Activated CD4-positive, CD25-positive, alpha-beta regulatory T cell (primary cell): Measurements from ENCODE around the gene TGDS.
"Not testable (repeated sequence)": the region's sequence is repeated elsewhere in the genome, so short reads cannot be mapped to it uniquely, and the experiment has no call there.

Source experiments
- DNase-seq, 4 experiments: peaks; one replicate each; lab custom pipeline; 2025; lab: John Stamatoyannopoulos, UW

The TGDS gene

GRCh38 chr13:94595950-94596574 lies at the start of gene TGDS:
TSS of gene TGDS (minus strand) at chr13:94596152. CDS start at chr13:94596136, 16 bp downstream.
- peak; percentile 73 to 79 (median 76) for DNase-seq

GRCh38 chr13:94641409-94641941 lies 45.5 kb upstream of the TGDS start:
- no peak for DNase-seq

GRCh38 chr13:94640721-94641120 lies 44.8 kb upstream of the TGDS start:
- no peak for DNase-seq

- DNase-seq = not testable (repeated sequence)
Observed at GRCh38 chr13:94637677-94638076, 41.7 kb upstream of the TGDS start.

GRCh38 chr13:94636942-94637578 lies 41.1 kb upstream of the TGDS start:
- no peak for DNase-seq

- not testable (repeated sequence) for DNase-seq
Observed at GRCh38 chr13:94636096-94636495, 40.1 kb upstream of the TGDS start.

GRCh38 chr13:94632226-94632980 lies 36.5 kb upstream of the TGDS start:
- DNase-seq = no peak

GRCh38 chr13:94630858-94631257 lies 34.9 kb upstream of the TGDS start:
- DNase-seq = no peak

- no peak for DNase-seq
Observed at GRCh38 chr13:94623316-94623715, 27.4 kb upstream of the TGDS start.

- no peak for DNase-seq
Observed at GRCh38 chr13:94622344-94622743, 26.4 kb upstream of the TGDS start.

- no peak for DNase-seq
Observed at GRCh38 chr13:94620286-94620896, 24.4 kb upstream of the TGDS start.

GRCh38 chr13:94617389-94618000 lies 21.5 kb upstream of the TGDS start:
- DNase-seq = no peak

GRCh38 chr13:94613051-94613450 lies 17.1 kb upstream of the TGDS start:
- DNase-seq = no peak

- no peak for DNase-seq
Observed at GRCh38 chr13:94612050-94612449, 16.1 kb upstream of the TGDS start.

GRCh38 chr13:94610475-94610874 lies 14.5 kb upstream of the TGDS start:
- DNase-seq = no peak

GRCh38 chr13:94609196-94609595 lies 13.2 kb upstream of the TGDS start:
- no peak for DNase-seq

- no peak for DNase-seq
Observed at GRCh38 chr13:94608586-94608985, 12.6 kb upstream of the TGDS start.

GRCh38 chr13:94607939-94608338 lies 12.0 kb upstream of the TGDS start:
- no peak for DNase-seq

GRCh38 chr13:94607056-94607455 lies 11.1 kb upstream of the TGDS start:
- no peak for DNase-seq

GRCh38 chr13:94602467-94602866 lies 6.5 kb upstream of the TGDS start:
- DNase-seq = no peak

- DNase-seq = peak; percentile 69 to 73 (median 71)
Observed at GRCh38 chr13:94601446-94602431, 5.8 kb upstream of the TGDS start, which contains the start of gene GPR180. TSS of gene GPR180 (plus strand) at chr13:94601857. CDS start at chr13:94601928, 71 bp downstream.
